Bronchial epithelial cell (primary cell): ENCODE results near the gene TNN. TPM values are rescaled to one million over a fixed set of nuclear protein-coding genes. Genes with fewer than 3 reads are reported as not detected.

Experiments
- DNase-seq: peaks from one replicate; pipeline ENCODE4 v3.0.0-alpha.2; 2010; ENCODE audit warnings: low read depth
- FAIRE-seq: peaks from 2 replicates; lab custom pipeline; 2011; peaks lifted over from hg19 to GRCh38; lab: Jason Lieb, UNC
- H3K27me3 ChIP-seq: 2 replicates; pipeline ENCODE4 v1.5.1; 2011; ENCODE audit warnings: low read length; ENCODE audit not compliant: control insufficient read depth, insufficient read depth
- H3K36me3 ChIP-seq: 2 replicates; pipeline ENCODE4 v1.5.1; 2011; ENCODE audit warnings: low read length; ENCODE audit not compliant: control insufficient read depth, insufficient read depth
- H3K4me3 ChIP-seq: 2 replicates; pipeline ENCODE4 v1.5.1; 2011; ENCODE audit warnings: mild to moderate bottlenecking, low read depth, low read length, control low read depth
- CTCF ChIP-seq: IDR thresholded peaks from 2 replicates; pipeline ENCODE4 v1.5.1; 2011; ENCODE audit warnings: mild to moderate bottlenecking, moderate library complexity, low read length, control low read depth, inconsistent platforms; ENCODE audit not compliant: insufficient read depth, severe bottlenecking
- total RNA-seq: library from RNA; depleted of rRNA; stranded (reverse); fragments of >200 nt; gene quantifications from 2 replicates; pipeline ENCODE4 v1.2.1, GENCODE V29; 2014

The TNN gene
- total RNA-seq, 1 donor from 2014 or later, result not detected

GRCh38 chr1:175145899-175146528 is 78.4 kb downstream of the TNN start:
- H3K27me3 ChIP-seq, result no peaks in the 10 kb centered on the region
- no peak for TF ChIP-seq CTCF
- no peak for FAIRE-seq

GRCh38 chr1:175146529-175147213 is 79.0 kb downstream of the TNN start:
- FAIRE-seq, result no peak
- DNase-seq, result peak; percentile 48
- TF ChIP-seq CTCF, result peak; percentile 95

More at GRCh38 chr1:175145899-175146528, 78.4 kb downstream of the TNN start:
- no peaks in the 10 kb centered on the region for H3K36me3 ChIP-seq
- no peak overlapping the region for H3K4me3 ChIP-seq
- peak; percentile 61 for DNase-seq

GRCh38 chr1:175147569-175147968 is 79.9 kb downstream of the TNN start:
- no peaks in the 10 kb centered on the region for H3K36me3 ChIP-seq
- TF ChIP-seq CTCF, result no peak
- no peak overlapping the region for H3K4me3 ChIP-seq
- FAIRE-seq (no peak), DNase-seq (no peak)
- peaks cover 2% of the 10 kb centered on the region for H3K27me3 ChIP-seq

More at GRCh38 chr1:175146529-175147213, 79.0 kb downstream of the TNN start:
- no peaks in the 10 kb centered on the region for H3K27me3 ChIP-seq
- no peak overlapping the region for H3K4me3 ChIP-seq
- H3K36me3 ChIP-seq, result no peaks in the 10 kb centered on the region

GRCh38 chr1:175148068-175148467 is 80.4 kb downstream of the TNN start:
- no peak for DNase-seq
- TF ChIP-seq CTCF, result no peak
- Histone ChIP-seq H3K36me3 (no peaks in the 10 kb centered on the region), H3K4me3 (no peak overlapping the region), H3K27me3 (peaks cover 2% of the 10 kb centered on the region)
- no peak for FAIRE-seq

- Histone ChIP-seq H3K27me3 (peaks cover 4% of the 10 kb centered on the region), H3K4me3 (no peak overlapping the region), H3K36me3 (no peaks in the 10 kb centered on the region)
- peak; percentile 58 for DNase-seq
- no peak for FAIRE-seq
- TF ChIP-seq CTCF, result no peak
Observed at GRCh38 chr1:175150596-175151319, 83.1 kb downstream of the TNN start.
